Stomach (tissue), 9 donors: ENCODE measurements around the gene FAM161A. TPM values are rescaled to one million over a fixed set of nuclear protein-coding genes. Genes with fewer than 3 reads are reported as not detected.
A peak's percentile ranks its signal among the peaks of the same experiment; 100 is the strongest.
"Not testable (repeated sequence)": the region's sequence is repeated elsewhere in the genome, so short reads cannot be mapped to it uniquely, and the experiment has no call there.

ENCODE experiments used
- DNase-seq, 2 donors: peaks; one replicate each; pipeline versions ENCODE4 v3.0.0 to v3.0.0-alpha.2; 2013 to 2019
- H3K27ac ChIP-seq, 5 donors: fragments of 200-600 bp in 4 of 5; sonication (generic) in 4 of 5; one replicate each; pipeline ENCODE4 v1.5.1; 2013 to 2019; ENCODE audit warnings: mild to moderate bottlenecking in 1 of 5, moderate library complexity in 1 of 5
- H3K27me3 ChIP-seq, 3 donors: fragments of 200-600 bp; sonication (generic); one replicate each; pipeline ENCODE4 v1.5.1; 2017 to 2019; ENCODE audit warnings: mixed run types in 1 of 3
- H3K36me3 ChIP-seq, 4 donors: fragments of 200-600 bp; sonication (generic); 1 replicate in 3 of 4; 2 replicates in 1 of 4; pipeline ENCODE4 v1.5.1; 2016 to 2019
- H3K4me1 ChIP-seq, 4 donors: fragments of 200-600 bp; sonication (generic); one replicate each; pipeline ENCODE4 v1.5.1; 2016 to 2019
- H3K4me3 ChIP-seq, 4 donors: fragments of 200-600 bp; sonication (generic) in 3 of 4; one replicate each; pipeline ENCODE4 v1.5.1; 2016 to 2019; ENCODE audit warnings: mild to moderate bottlenecking in 1 of 4
- H3K9me3 ChIP-seq, 4 donors: fragments of 200-600 bp; sonication (generic); one replicate each; pipeline ENCODE4 v1.5.1; 2016 to 2019
- EP300 ChIP-seq: sonication (generic); formaldehyde crosslinking; IDR thresholded peaks from one replicate; pipeline ENCODE4 v1.6.1; 2017; ENCODE audit warnings: antibody characterized with exemption
- POLR2A ChIP-seq, 4 donors: fragments of 450-650 bp; IDR thresholded peaks; one replicate each; pipeline ENCODE4 v1.6.1; 2016; ENCODE audit warnings: antibody characterized with exemption in 4 of 4, control low read depth in 2 of 4, mild to moderate bottlenecking in 1 of 4, moderate library complexity in 1 of 4
- POLR2AphosphoS5 ChIP-seq, 3 donors: sonication (generic); formaldehyde crosslinking; IDR thresholded peaks; one replicate each; pipeline ENCODE4 v1.6.1; 2016; ENCODE audit warnings: antibody characterized with exemption in 3 of 3
- WGBS, 5 donors: extraction: QIAGEN DNeasy Blood & Tissue Kit in 3 of 5; methylation state at CpG; one replicate each; pipeline versions ENCODE4 v1.1.5 to v1.1.7; 2013 to 2018; 5-methylcytosine and 5-hydroxymethylcytosine counted together
- intact Hi-C: fragments of 100-400 bp; cut with DNase I; formaldehyde crosslinking; loops from one replicate; pipeline ENCODE4 v1.15.1; 2023; ENCODE audit warnings: low total_unique reads
- polyA plus RNA-seq, 3 donors: library from polyadenylated mRNA; stranded (reverse); fragments of 200-250 nt; gene quantifications; one replicate each; pipeline ENCODE4 v1.2.3, GENCODE V29; 2013
- total RNA-seq, 5 donors: library from RNA; depleted of rRNA; stranded (reverse); fragments of >200 nt; gene quantifications; one replicate each; pipeline versions ENCODE4 v1.1.0 to v1.2.3, GENCODE V29; 2014 to 2016
- TF ChIP-seq, protein P1 (sequence below), 7 experiments: fragments of 450-650 bp in 4 of 7; fragments of 200-600 bp in 3 of 7; sonication (generic) in 3 of 7; IDR thresholded peaks; one replicate each; pipeline ENCODE4 v1.5.1; 2016 to 2019; ENCODE audit warnings: antibody characterized with exemption in 7 of 7, control low read depth in 2 of 7, mild to moderate bottlenecking in 1 of 7
- donor health status: healthy with polysubstance abuse.
- donor health status: Bipolar disorder and iron deficiency.
- donor health status: healthy.

The FAM161A gene
- total and polyA plus RNA-seq, 8 donors, result 1.7 to 23.9 (median 5.5) TPM

GRCh38 chr2:61855318-61855613, 1.4 kb upstream of the FAM161A start:
- H3K36me3 ChIP-seq, result no peaks in the 10 kb centered on the region
- peaks cover 6 to 40% (median 21%) of the 10 kb centered on the region in 4 donors for H3K4me1 ChIP-seq
- no peaks in the 10 kb centered on the region for H3K27me3 ChIP-seq
- intact Hi-C loops, result no loop called here
- H3K4me3 ChIP-seq, result peak overlapping the region; percentile 67 to 91 (median 72)
- DNase-seq, result peak in 1 of 2 donors; percentile 32
- 15 to 64% (median 21%) methylated on average over 9 of the region's 9 CpGs for WGBS, 5 donors
- TF ChIP-seq POLR2AphosphoS5 (IDR thresholded peaks at IDR 0.05) (no peak), EP300 (no peak), POLR2A (IDR thresholded peaks at IDR 0.05) (no peak)
- TF ChIP-seq, protein P1, sequence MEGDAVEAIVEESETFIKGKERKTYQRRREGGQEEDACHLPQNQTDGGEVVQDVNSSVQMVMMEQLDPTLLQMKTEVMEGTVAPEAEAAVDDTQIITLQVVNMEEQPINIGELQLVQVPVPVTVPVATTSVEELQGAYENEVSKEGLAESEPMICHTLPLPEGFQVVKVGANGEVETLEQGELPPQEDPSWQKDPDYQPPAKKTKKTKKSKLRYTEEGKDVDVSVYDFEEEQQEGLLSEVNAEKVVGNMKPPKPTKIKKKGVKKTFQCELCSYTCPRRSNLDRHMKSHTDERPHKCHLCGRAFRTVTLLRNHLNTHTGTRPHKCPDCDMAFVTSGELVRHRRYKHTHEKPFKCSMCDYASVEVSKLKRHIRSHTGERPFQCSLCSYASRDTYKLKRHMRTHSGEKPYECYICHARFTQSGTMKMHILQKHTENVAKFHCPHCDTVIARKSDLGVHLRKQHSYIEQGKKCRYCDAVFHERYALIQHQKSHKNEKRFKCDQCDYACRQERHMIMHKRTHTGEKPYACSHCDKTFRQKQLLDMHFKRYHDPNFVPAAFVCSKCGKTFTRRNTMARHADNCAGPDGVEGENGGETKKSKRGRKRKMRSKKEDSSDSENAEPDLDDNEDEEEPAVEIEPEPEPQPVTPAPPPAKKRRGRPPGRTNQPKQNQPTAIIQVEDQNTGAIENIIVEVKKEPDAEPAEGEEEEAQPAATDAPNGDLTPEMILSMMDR (IDR thresholded peaks at IDR 0.05), result no peak
- peak overlapping the region; percentile 67 to 94 (median 91) for H3K27ac ChIP-seq
- H3K9me3 ChIP-seq, result no peaks in the 10 kb centered on the region

GRCh38 chr2:61854564-61855317, 881 bp upstream of the FAM161A start:
- intact Hi-C loops, result no loop called here
- WGBS, 5 donors, result 2 to 4% (median 2%) methylated on average over 22 to 23 of the region's 23 CpGs
- TF ChIP-seq POLR2AphosphoS5 (IDR thresholded peaks at IDR 0.05) (no peak), POLR2A (IDR thresholded peaks at IDR 0.05) (no peak), EP300 (no peak)
- TF ChIP-seq, protein P1 (IDR thresholded peaks at IDR 0.05), result no peak
- peaks cover 6 to 40% (median 23%) of the 10 kb centered on the region in 4 donors for H3K4me1 ChIP-seq
- no peaks in the 10 kb centered on the region for H3K27me3 ChIP-seq
- peak overlapping the region; percentile 67 to 94 (median 91) for H3K27ac ChIP-seq
- H3K9me3 ChIP-seq, result no peaks in the 10 kb centered on the region
- peak overlapping the region; percentile 67 to 91 (median 72) for H3K4me3 ChIP-seq
- peak; percentile 90 to 98 for DNase-seq
- no peaks in the 10 kb centered on the region for H3K36me3 ChIP-seq

DNA sequence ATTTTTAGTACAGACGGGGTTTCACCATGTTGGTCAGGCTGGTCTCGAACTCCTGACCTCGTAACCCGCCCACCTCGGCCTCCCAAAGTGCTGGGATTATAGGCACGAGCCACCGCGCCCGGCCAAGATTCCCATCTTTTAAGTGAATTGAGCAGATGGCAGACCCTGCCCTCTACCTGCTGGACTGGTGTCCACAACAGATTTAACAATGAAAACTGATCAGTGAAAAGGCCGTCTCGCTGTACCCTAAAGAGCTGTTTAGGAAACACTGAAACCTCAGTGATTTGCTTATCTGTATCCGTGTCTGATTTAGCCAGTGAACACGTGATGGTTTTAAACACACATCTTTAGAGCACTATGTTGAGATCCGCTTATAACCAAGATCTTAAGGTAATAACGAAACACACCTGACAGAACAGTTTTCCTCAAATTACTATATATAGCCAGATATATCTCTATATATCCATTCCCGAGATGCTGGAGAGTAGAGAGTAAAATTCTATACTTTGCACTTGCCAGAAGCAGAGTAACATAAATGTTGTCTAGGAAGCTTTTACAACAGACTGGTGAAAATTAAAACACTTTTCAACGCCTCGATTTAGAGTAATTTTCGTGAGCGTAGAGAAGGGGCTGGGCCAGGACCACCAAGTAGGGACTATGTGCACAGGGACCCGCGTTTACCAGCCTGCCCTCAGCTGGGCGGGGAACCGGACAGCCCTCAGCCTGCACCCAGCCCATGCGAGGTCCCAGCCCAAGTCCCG, 594 bp downstream of the FAM161A start:
- intact Hi-C loops, result no loop called here
- Histone ChIP-seq H3K4me3 (peak overlapping the region; percentile 67 to 91 (median 72)), H3K36me3 (no peaks in the 10 kb centered on the region), H3K27me3 (no peaks in the 10 kb centered on the region), H3K4me1 (peaks cover 6 to 40% (median 23%) of the 10 kb centered on the region in 4 donors), H3K27ac (peak overlapping the region; percentile 86 to 96 (median 92)), H3K9me3 (no peaks in the 10 kb centered on the region)
- TF ChIP-seq EP300 (no peak), POLR2A (IDR thresholded peaks at IDR 0.05) (no peak), POLR2AphosphoS5 (IDR thresholded peaks at IDR 0.05) (no peak)
- TF ChIP-seq, protein P1 (IDR thresholded peaks at IDR 0.05), result no peak
- peak; percentile 48 to 73 for DNase-seq
- 9 to 20% (median 9%) methylated on average over 25 to 26 of the region's 26 CpGs for WGBS, 5 donors

GRCh38 chr2:61851270-61851669, 2.6 kb downstream of the FAM161A start:
- 52 to 76% (median 59%) methylated on average over 10 of the region's 10 CpGs for WGBS, 5 donors
- Histone ChIP-seq H3K4me1 (peaks cover 6 to 40% (median 23%) of the 10 kb centered on the region in 4 donors), H3K27ac (peak overlapping the region in 1 of 5 donors; percentile 7)
- H3K36me3 ChIP-seq, intact Hi-C loops, H3K4me3 ChIP-seq, H3K9me3 ChIP-seq, DNase-seq, H3K27me3 ChIP-seq: not testable (repeated sequence)
